HEK293 (cell line): ENCODE data around the gene BCL2.

Source experiments
- CTCF ChIA-PET: fragments of 350-600 bp; formaldehyde crosslinking; extraction: SDS; loops from one replicate; lab custom pipeline; 2021; ENCODE audit warnings: antibody characterized with exemption; lab: Yijun Ruan, JAX
- POLR2A ChIA-PET: fragments of 300-600 bp; formaldehyde crosslinking; extraction: SDS; loops from one replicate; lab custom pipeline; 2020; ENCODE audit warnings: antibody characterized with exemption, inconsistent platforms; lab: Yijun Ruan, JAX
- H3K27ac ChIP-seq: fragments of 200-500 bp; sonication (Bioruptor generic); 2 replicates; pipeline ENCODE4 v1.5.1; 2014; ENCODE audit warnings: low read depth, low read length, control low read depth, inconsistent platforms; ENCODE audit errors: extremely low read depth
- H3K36me3 ChIP-seq, 2 experiments: fragments of 200-500 bp in 1 of 2; sonication (Bioruptor generic) in 1 of 2; 1 replicate in 1 of 2; 2 replicates in 1 of 2; pipeline ENCODE4 v1.5.1; 2014 to 2017; ENCODE audit warnings: inconsistent platforms in 2 of 2, low read length in 2 of 2; ENCODE audit not compliant: control insufficient read depth in 2 of 2, insufficient read depth in 1 of 2
- H3K4me1 ChIP-seq: fragments of 200-500 bp; sonication (Bioruptor generic); 2 replicates; pipeline ENCODE4 v1.5.1; 2014; ENCODE audit warnings: mild to moderate bottlenecking, low read length, inconsistent platforms; ENCODE audit not compliant: control insufficient read depth, insufficient read depth
- H3K4me3 ChIP-seq: 2 replicates; pipeline ENCODE4 v1.5.1; 2011; ENCODE audit warnings: low read depth, mild to moderate bottlenecking, control low read depth, low read length, moderate library complexity
- H3K9me3 ChIP-seq: fragments of 200-500 bp; sonication (Bioruptor generic); 2 replicates; pipeline ENCODE4 v1.5.1; 2014; ENCODE audit warnings: low read depth, low read length, inconsistent platforms; ENCODE audit not compliant: control insufficient read depth, insufficient read depth
- GLI4 ChIP-seq: fragments of 450-650 bp; formaldehyde crosslinking; IDR thresholded peaks from 2 replicates; pipeline ENCODE4 v1.5.1; 2016; ENCODE audit warnings: missing biosample characterization, missing genetic modification characterization
- KLF16 ChIP-seq: fragments of 450-650 bp; formaldehyde crosslinking; IDR thresholded peaks from 2 replicates; pipeline ENCODE4 v1.5.1; 2017; ENCODE audit warnings: missing biosample characterization, missing genetic modification characterization
- KLF9 ChIP-seq: fragments of 450-650 bp; formaldehyde crosslinking; IDR thresholded peaks from 2 replicates; pipeline ENCODE4 v1.5.1; 2016; ENCODE audit warnings: missing biosample characterization, missing genetic modification characterization, low read depth
- RBAK ChIP-seq: fragments of 450-650 bp; formaldehyde crosslinking; IDR thresholded peaks from 2 replicates; pipeline ENCODE4 v1.5.1; 2016; ENCODE audit warnings: missing biosample characterization, missing genetic modification characterization
- SP7 ChIP-seq: fragments of 450-650 bp; formaldehyde crosslinking; IDR thresholded peaks from 2 replicates; pipeline ENCODE4 v1.5.1; 2016; ENCODE audit warnings: missing biosample characterization, missing genetic modification characterization
- TCF7L2 ChIP-seq: IDR thresholded peaks from 2 replicates; pipeline ENCODE4 v1.6.1; 2011; ENCODE audit warnings: low read depth, mild to moderate bottlenecking, inconsistent platforms, low read length, moderate library complexity, borderline replicate concordance
- WT1 ChIP-seq: fragments of 450-650 bp; formaldehyde crosslinking; IDR thresholded peaks from 2 replicates; pipeline ENCODE4 v1.5.1; 2016; ENCODE audit warnings: missing biosample characterization, missing genetic modification characterization
- ZBTB7A ChIP-seq: fragments of 450-650 bp; formaldehyde crosslinking; IDR thresholded peaks from 2 replicates; pipeline ENCODE4 v1.5.1; 2016; ENCODE audit warnings: low read depth, missing biosample characterization, missing genetic modification characterization
- ZNF10 ChIP-seq: fragments of 450-650 bp; formaldehyde crosslinking; IDR thresholded peaks from 2 replicates; pipeline ENCODE4 v1.5.1; 2017; ENCODE audit warnings: missing biosample characterization, missing genetic modification characterization
- ZNF169 ChIP-seq: fragments of 450-650 bp; formaldehyde crosslinking; IDR thresholded peaks from 2 replicates; pipeline ENCODE4 v1.5.1; 2016; ENCODE audit warnings: missing biosample characterization, missing genetic modification characterization
- ZNF223 ChIP-seq: fragments of 450-650 bp; formaldehyde crosslinking; IDR thresholded peaks from 2 replicates; pipeline ENCODE4 v1.5.1; 2016; ENCODE audit warnings: missing biosample characterization, missing genetic modification characterization
- ZNF292 ChIP-seq: fragments of 450-650 bp; formaldehyde crosslinking; IDR thresholded peaks from 2 replicates; pipeline ENCODE4 v1.5.1; 2016; ENCODE audit warnings: low read depth, missing biosample characterization, missing genetic modification characterization, borderline replicate concordance
- ZNF404 ChIP-seq: fragments of 450-650 bp; formaldehyde crosslinking; IDR thresholded peaks from 2 replicates; pipeline ENCODE4 v1.5.1; 2017; ENCODE audit warnings: missing biosample characterization, missing genetic modification characterization
- ZNF555 ChIP-seq: fragments of 450-650 bp; formaldehyde crosslinking; conservative IDR thresholded peaks from 2 replicates; pipeline ENCODE4 v1.5.1; 2017; ENCODE audit warnings: missing biosample characterization, mild to moderate bottlenecking, missing genetic modification characterization, inconsistent platforms
- ZNF561 ChIP-seq: fragments of 450-650 bp; IDR thresholded peaks from 2 replicates; pipeline ENCODE4 v1.5.1; 2018; ENCODE audit warnings: missing biosample characterization, missing genetic modification characterization, borderline replicate concordance
- ZNF571 ChIP-seq: fragments of 450-650 bp; formaldehyde crosslinking; IDR thresholded peaks from 2 replicates; pipeline ENCODE4 v1.5.0; 2017; ENCODE audit warnings: missing biosample characterization, missing genetic modification characterization
- ZNF596 ChIP-seq: fragments of 450-650 bp; IDR thresholded peaks from 2 replicates; pipeline ENCODE4 v1.5.0; 2018; ENCODE audit warnings: missing biosample characterization, mild to moderate bottlenecking, missing genetic modification characterization, moderate library complexity
- ZNF610 ChIP-seq: fragments of 450-650 bp; formaldehyde crosslinking; IDR thresholded peaks from 2 replicates; pipeline ENCODE4 v1.5.1; 2016; ENCODE audit warnings: missing biosample characterization, missing genetic modification characterization, borderline replicate concordance
- ZNF629 ChIP-seq: fragments of 450-650 bp; formaldehyde crosslinking; IDR thresholded peaks from 2 replicates; pipeline ENCODE4 v1.5.1; 2017; ENCODE audit warnings: missing biosample characterization, missing genetic modification characterization
- ZNF843 ChIP-seq: fragments of 450-650 bp; formaldehyde crosslinking; IDR thresholded peaks from 2 replicates; pipeline ENCODE4 v1.5.1; 2016; ENCODE audit warnings: missing biosample characterization, missing genetic modification characterization
- TF ChIP-seq, protein P1 (sequence below): fragments of 450-650 bp; formaldehyde crosslinking; IDR thresholded peaks from 2 replicates; pipeline ENCODE4 v1.5.1; 2017; ENCODE audit warnings: missing biosample characterization, missing genetic modification characterization

BCL2 gene

DNA sequence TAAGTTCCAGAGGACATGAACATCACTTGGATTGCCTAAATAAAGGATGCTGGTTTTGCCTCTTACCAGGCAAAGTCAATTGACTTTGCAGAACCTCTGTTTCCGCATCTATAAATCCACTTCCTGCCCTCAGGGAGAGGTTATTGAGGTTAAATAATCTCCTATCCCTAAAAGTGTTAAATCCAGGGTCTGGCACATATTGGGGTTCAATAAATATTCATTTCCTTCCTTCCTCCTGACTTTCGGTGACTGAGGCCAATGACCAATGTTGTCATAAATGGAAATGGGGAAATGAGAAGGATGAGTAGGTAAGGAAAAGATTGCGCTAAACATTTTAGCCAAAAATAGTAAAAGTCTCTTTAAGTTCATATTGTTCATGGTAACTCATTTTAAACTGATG is 16.0 kb downstream of the BCL2 start:
- Histone ChIP-seq H3K4me1 (peaks cover 11% of the 10 kb centered on the region), H3K36me3 (no peaks in the 10 kb centered on the region), H3K4me3 (no peak overlapping the region), H3K27ac (no peak overlapping the region), H3K9me3 (no peaks in the 10 kb centered on the region)
- ChIA-PET CTCF (interaction anchor here (1.1 kb wide), 1 partner anchor 19 kb away, joined by 3 read pairs; no protein-coding TSS in a partner anchor), POLR2A (no interaction called here)
- TF ChIP-seq ZNF292 (tag by site-specific recombination) (no peak), ZNF10 (tag by site-specific recombination) (no peak), GLI4 (tag by site-specific recombination) (no peak), ZNF169 (tag by site-specific recombination) (no peak), KLF16 (tag by site-specific recombination) (no peak), ZNF843 (tag by site-specific recombination) (no peak), ZNF629 (tag by site-specific recombination) (no peak), TCF7L2 (no peak), RBAK (tag by site-specific recombination) (no peak)

DNA sequence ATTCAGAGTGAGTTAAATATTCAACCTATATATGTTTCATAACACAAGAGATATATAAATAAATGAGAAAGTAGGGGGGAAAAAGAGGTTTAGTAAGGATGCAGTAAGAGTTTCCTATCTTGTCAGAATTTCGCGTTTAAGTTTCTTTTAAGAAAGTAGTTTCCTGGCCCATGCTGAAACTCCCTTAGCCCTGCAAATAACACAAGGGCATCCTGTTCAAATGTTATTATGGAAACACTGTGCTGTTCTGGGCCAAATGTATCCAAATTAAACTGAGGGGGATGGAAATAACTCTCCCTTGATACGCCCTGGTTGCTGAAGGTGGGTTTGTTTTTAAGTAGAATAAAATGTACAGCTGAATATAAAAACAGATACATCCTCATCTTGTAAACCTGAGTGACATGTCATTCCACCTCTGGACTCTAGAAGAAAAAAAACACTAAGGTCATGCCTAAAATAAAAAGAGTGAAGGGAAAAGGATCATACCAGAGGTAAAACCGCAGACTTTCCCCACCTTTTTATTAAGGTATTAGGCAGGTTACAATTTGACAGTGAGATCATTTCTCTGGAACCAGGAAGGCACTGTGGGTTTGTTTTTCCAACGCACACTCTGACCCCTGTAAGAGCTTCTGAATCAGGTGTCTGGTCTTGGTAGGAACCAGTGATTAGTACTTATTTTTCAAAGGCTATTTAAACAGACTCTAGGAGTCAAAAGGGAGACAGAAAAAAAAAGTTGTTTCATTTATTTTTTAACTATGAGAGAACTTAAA is 16.7 kb downstream of the BCL2 start:
- no peak overlapping the region for H3K4me3 ChIP-seq
- H3K9me3 ChIP-seq: no peaks in the 10 kb centered on the region
- no peak overlapping the region for H3K27ac ChIP-seq
- TF ChIP-seq SP7 (peak; percentile 46), ZNF555 (no peak), ZNF571 (no peak), KLF16 (tag by site-specific recombination) (no peak), WT1 (no peak)
- TF ChIP-seq, protein P1, sequence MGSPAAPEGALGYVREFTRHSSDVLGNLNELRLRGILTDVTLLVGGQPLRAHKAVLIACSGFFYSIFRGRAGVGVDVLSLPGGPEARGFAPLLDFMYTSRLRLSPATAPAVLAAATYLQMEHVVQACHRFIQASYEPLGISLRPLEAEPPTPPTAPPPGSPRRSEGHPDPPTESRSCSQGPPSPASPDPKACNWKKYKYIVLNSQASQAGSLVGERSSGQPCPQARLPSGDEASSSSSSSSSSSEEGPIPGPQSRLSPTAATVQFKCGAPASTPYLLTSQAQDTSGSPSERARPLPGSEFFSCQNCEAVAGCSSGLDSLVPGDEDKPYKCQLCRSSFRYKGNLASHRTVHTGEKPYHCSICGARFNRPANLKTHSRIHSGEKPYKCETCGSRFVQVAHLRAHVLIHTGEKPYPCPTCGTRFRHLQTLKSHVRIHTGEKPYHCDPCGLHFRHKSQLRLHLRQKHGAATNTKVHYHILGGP: no peak
- TF ChIP-seq, all 188 proteins: peak for 1
- ChIA-PET POLR2A (no interaction called here), CTCF (interaction anchor here (0.7 to 1.1 kb wide), 2 partner anchors 20 to 41 kb away, joined by 3 read pairs; no protein-coding TSS in a partner anchor)
- Histone ChIP-seq H3K4me1 (peaks cover 14% of the 10 kb centered on the region), H3K36me3 (no peaks in the 10 kb centered on the region)

DNA sequence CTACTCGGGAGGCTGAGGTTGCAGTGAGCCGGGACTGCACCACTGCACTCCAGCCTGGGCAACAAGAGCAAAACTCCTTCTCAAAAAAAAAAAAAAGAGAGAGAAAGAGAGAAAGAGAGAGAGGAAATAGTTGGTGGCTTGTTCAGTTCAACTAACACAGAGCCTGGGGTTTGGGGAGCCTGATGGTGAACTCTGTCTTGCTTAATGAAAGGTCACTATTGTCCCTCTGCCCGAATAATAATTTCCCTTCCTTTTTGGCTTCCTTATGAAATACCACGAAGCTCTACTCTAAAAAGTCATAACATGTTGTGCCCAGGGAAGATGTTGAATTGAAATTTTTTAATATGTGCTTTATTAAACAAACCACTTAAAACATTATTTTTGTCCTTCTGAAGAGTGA is 17.3 kb downstream of the BCL2 start:
- peaks cover 14% of the 10 kb centered on the region for H3K4me1 ChIP-seq
- H3K4me3 ChIP-seq: no peak overlapping the region
- no peak for TF ChIP-seq ZNF223 (tag by site-specific recombination)
- TF ChIP-seq ZBTB7A (tag by site-specific recombination): no peak
- no peak for TF ChIP-seq KLF9 (tag by site-specific recombination)
- TF ChIP-seq ZNF561 (tag by site-specific recombination): no peak
- no peak for TF ChIP-seq ZNF610 (tag by site-specific recombination)
- TF ChIP-seq ZNF596: peak; percentile 32; the same call in 1 of the 2 replicates
- TF ChIP-seq ZNF404 (tag by site-specific recombination): no peak
- no peaks in the 10 kb centered on the region for H3K9me3 ChIP-seq
- POLR2A ChIA-PET: no interaction called here
- no peaks in the 10 kb centered on the region for H3K36me3 ChIP-seq
- CTCF ChIA-PET: interaction anchor here (0.5 to 1.2 kb wide), 3 partner anchors 16 to 133 kb away, joined by 3 to 4 read pairs (median 4); no protein-coding TSS in a partner anchor
- no peak overlapping the region for H3K27ac ChIP-seq
